GM12878 (cell line): ENCODE data around the gene STK4. TPM values are rescaled to one million over a fixed set of nuclear protein-coding genes. Genes with fewer than 3 reads are reported as not detected.

Experiments
- ATAC-seq: fragments of 200-7000 bp; cut with Tn5 transposase; 3 replicates; pipeline ENCODE4 v1.9.1; 2020; ENCODE audit warnings: mild to moderate bottlenecking, moderate library complexity
- BruUV-seq: library from RNA; stranded (reverse); fragments of 400-500 nt; replicated peaks from 2 replicates; lab custom pipeline; 2021; lab: Mats Ljungman, UMichigan
- CTCF ChIA-PET: fragments of 300-600 bp; sonication (Branson Sonifier 250); formaldehyde crosslinking; extraction: SDS; loops from one replicate; lab custom pipeline; 2021; ENCODE audit warnings: inconsistent platforms; lab: Yijun Ruan, JAX
- POLR2A ChIA-PET: fragments of 350-600 bp; formaldehyde crosslinking; extraction: SDS; loops from one replicate; lab custom pipeline; 2021; ENCODE audit warnings: inconsistent platforms; lab: Charles Lee
- RAD21 ChIA-PET: fragments of 300-600 bp; sonication (Branson Sonifier 250); formaldehyde crosslinking; loops from one replicate; lab custom pipeline; 2023; ENCODE audit warnings: antibody characterized with exemption; ENCODE audit not compliant: unreplicated experiment; lab: Charles Lee
- SMC1A ChIA-PET: fragments of 300-600 bp; sonication (Branson Sonifier 250); formaldehyde crosslinking; loops from one replicate; lab custom pipeline; 2023; ENCODE audit not compliant: unreplicated experiment, uncharacterized antibody; lab: Charles Lee
- DNase-seq: peaks from one replicate; pipeline ENCODE4 v3.0.0-alpha.2; 2011; ENCODE audit warnings: low read depth, low spot score
- FAIRE-seq: peaks from 3 replicates; lab custom pipeline; 2011; peaks lifted over from hg19 to GRCh38; lab: Jason Lieb, UNC
- H2AFZ ChIP-seq: 2 replicates; pipeline ENCODE4 v1.6.0; 2011; ENCODE audit warnings: low read depth, low read length, control low read depth; ENCODE audit not compliant: control insufficient read depth
- H3K27ac ChIP-seq: 2 replicates; pipeline ENCODE4 v1.5.1; 2011; ENCODE audit warnings: control low read depth; ENCODE audit not compliant: control insufficient read depth, insufficient read depth
- H3K27me3 ChIP-seq, 2 experiments: replicated peaks in 1 of 2; 2 replicates each; pipeline versions ENCODE4 v1.6.0 to v1.6.1; 2011; ENCODE audit warnings: low read length in 1 of 2; ENCODE audit not compliant: control insufficient read depth in 2 of 2, insufficient read depth in 2 of 2
- H3K36me3 ChIP-seq, 2 experiments: 2 replicates each; pipeline ENCODE4 v1.5.1; 2011; ENCODE audit warnings: low read length in 1 of 2; ENCODE audit not compliant: control insufficient read depth in 2 of 2, insufficient read depth in 2 of 2
- H3K4me1 ChIP-seq: 2 replicates; pipeline ENCODE4 v1.6.1; 2011; ENCODE audit warnings: mild to moderate bottlenecking, low read length, moderate library complexity, mixed read lengths; ENCODE audit not compliant: control insufficient read depth, insufficient read depth
- H3K4me2 ChIP-seq: 2 replicates; pipeline ENCODE4 v1.6.0; 2011; ENCODE audit warnings: control low read depth; ENCODE audit not compliant: control insufficient read depth, insufficient read depth
- H3K4me3 ChIP-seq: fragments of 200-600 bp; sonication (generic); 2 replicates; pipeline ENCODE4 v1.5.1; 2016
- H3K79me2 ChIP-seq: 2 replicates; pipeline ENCODE4 v1.6.0; 2011; ENCODE audit warnings: low read length; ENCODE audit not compliant: control insufficient read depth, insufficient read depth
- H3K9ac ChIP-seq: 2 replicates; pipeline ENCODE4 v1.8.0; 2011; ENCODE audit warnings: low read length, control low read depth, mixed read lengths; ENCODE audit not compliant: control insufficient read depth, insufficient read depth
- H3K9me3 ChIP-seq: replicated peaks from 3 replicates; pipeline ENCODE4 v1.5.1; 2011; ENCODE audit warnings: mild to moderate bottlenecking, low read length; ENCODE audit not compliant: control insufficient read depth, insufficient read depth
- H4K20me1 ChIP-seq: 2 replicates; pipeline ENCODE4 v1.6.0; 2011; ENCODE audit not compliant: control insufficient read depth, insufficient read depth
- IRF5 ChIP-seq: fragments of 450-650 bp; IDR thresholded peaks from 2 replicates; pipeline ENCODE4 v1.6.1; 2017; ENCODE audit warnings: borderline replicate concordance
- NR2C2 ChIP-seq: IDR thresholded peaks from 2 replicates; pipeline ENCODE4 v1.6.1; 2011; ENCODE audit warnings: borderline replicate concordance, low read depth; ENCODE audit not compliant: control insufficient read depth, insufficient read length
- PBX3 ChIP-seq: IDR thresholded peaks from 2 replicates; pipeline ENCODE4 v1.6.1; 2011; ENCODE audit warnings: mild to moderate bottlenecking, low read depth, low read length, moderate library complexity; ENCODE audit not compliant: insufficient replicate concordance
- STAT3 ChIP-seq: IDR thresholded peaks from 2 replicates; pipeline ENCODE4 v1.6.1; 2011; ENCODE audit warnings: low read depth, low read length, improper control_type of control experiment
- WGBS: methylation state at CpG from one replicate; pipeline ENCODE4 v1.1.6; 2016; ENCODE audit warnings: low lambda C conversion rate; ENCODE audit not compliant: insufficient replicate concordance, insufficient coverage; ENCODE audit errors: missing lambda C conversion rate; 5-methylcytosine and 5-hydroxymethylcytosine counted together
- in situ Hi-C: fragments of 300-500 bp; cut with MboI; formaldehyde crosslinking; loops from 9 replicates; pipeline ENCODE4 v1.14.3; 2018; ENCODE audit warnings: mixed read lengths
- intact Hi-C: fragments of 100-400 bp; cut with micrococcal nuclease; formaldehyde crosslinking; loops from one replicate; pipeline ENCODE4 v1.14.2; 2022; ENCODE audit not compliant: unreplicated experiment
- polyA plus RNA-seq, 11 experiments: library from polyadenylated mRNA; depleted of rRNA in 4 of 11; unstranded in 6 of 11; stranded (reverse) in 5 of 11; fragments of >200 nt; fragmentation: Nextera tagmentation in 4 of 11; fragmentation: Illumina TruSeq in 1 of 11; extraction: Ambion mirVana in 4 of 11; extraction: Trizol in 1 of 11; gene quantifications; 1 replicate in 1 of 11; 2 replicates in 10 of 11; pipeline versions ENCODE4 v1.2.1 to v1.2.3, GENCODE V29; 2011 to 2016; ENCODE audit warnings: inconsistent platforms in 2 of 11, missing spikeins in 2 of 11, low read depth in 1 of 11
- total RNA-seq, 4 experiments: library from RNA; depleted of rRNA in 3 of 4; stranded (reverse); fragments of >200 nt in 3 of 4; fragmentation: Illumina TruSeq in 1 of 4; extraction: Trizol in 1 of 4; gene quantifications; 2 replicates each; pipeline versions ENCODE4 v1.2.1 to v1.2.3, GENCODE V29; 2013 to 2021

The STK4 gene
- total and polyA plus RNA-seq, 10 of the 15 experiments (the other 5 are each of a cell fraction or from before 2014, with no cell fraction given) = 24.0 to 135 (median 89.7) TPM

GRCh38 chr20:45090481-45090880, 124.2 kb downstream of the STK4 start (continued):
- TF ChIP-seq PBX3 = no peak
- TF ChIP-seq, all 136 proteins: peak for 0

GRCh38 chr20:45091366-45091765, 125.1 kb downstream of the STK4 start:
- 85% methylated on average over 3 of the region's 3 CpGs for WGBS

More at GRCh38 chr20:45091366-45091765, 125.1 kb downstream of the STK4 start:
- no peaks in the 10 kb centered on the region; the same call in 1 of the 2 replicates for H4K20me1 ChIP-seq
- H3K27me3 ChIP-seq = no peaks in the 10 kb centered on the region
- no peak for FAIRE-seq
- no peak for TF ChIP-seq IRF5
- no peak for TF ChIP-seq NR2C2
- TF ChIP-seq STAT3 = no peak
- H2AFZ ChIP-seq = no peak overlapping the region
- H3K4me1 ChIP-seq = no peaks in the 10 kb centered on the region
- ChIA-PET POLR2A (no interaction called here), SMC1A (interaction anchor here (8.3 kb wide), 1 partner anchor 41 kb away, joined by 82 read pairs; no protein-coding TSS in a partner anchor), RAD21 (interaction anchor here (0.7 to 7.0 kb wide), 2 partner anchors 42 to 47 kb away, joined by 3 to 47 read pairs; no protein-coding TSS in a partner anchor), CTCF (interaction anchor here (4.5 to 6.3 kb wide), 2 partner anchors 48 to 79 kb away, joined by 36 to 65 read pairs; no protein-coding TSS in a partner anchor)
- DNase-seq = no peak
- H3K36me3 ChIP-seq = peaks cover 0 to 2% of the 10 kb centered on the region in 2 experiments; a peak in 2 of 4 replicates
- intact Hi-C loops = no loop called here
- no peaks in the 10 kb centered on the region for H3K79me2 ChIP-seq
- ATAC-seq = no peak
- H3K4me2 ChIP-seq = no peak overlapping the region
- H3K9me3 ChIP-seq = no peaks in the 10 kb centered on the region
- BruUV-seq = no TSS peak
- H3K4me3 ChIP-seq = no peak overlapping the region
- H3K27ac ChIP-seq = no peak overlapping the region
- no peak overlapping the region for H3K9ac ChIP-seq
- in situ Hi-C loops = no loop called here
